Heart left ventricle (tissue), 16 donors: ENCODE data around the gene MICAL2. TPM values are rescaled to one million over a fixed set of nuclear protein-coding genes. Genes with fewer than 3 reads are reported as not detected.

Experiments used
- ATAC-seq, 4 donors: fragments of 200-7000 bp; cut with Tn5 transposase; one replicate each; pipeline ENCODE4 v1.9.1; 2020 to 2022; ENCODE audit warnings: moderate library complexity in 4 of 4, mild to moderate bottlenecking in 3 of 4, moderate number of reproducible peaks in 1 of 4
- DNase-seq, 5 donors: peaks; one replicate each; pipeline ENCODE4 v3.0.0-alpha.2; 2020
- H3K27ac ChIP-seq, 12 donors: fragments of 200-600 bp; sonication (generic) in 4 of 12; one replicate each; pipeline versions ENCODE4 v1.5.0 to v1.8.0; 2016 to 2022; ENCODE audit warnings: mild to moderate bottlenecking in 2 of 12
- H3K27me3 ChIP-seq, 9 donors: fragments of 200-600 bp; sonication (generic) in 2 of 9; one replicate each; pipeline versions ENCODE4 v1.5.1 to v1.8.0; 2016 to 2022; ENCODE audit warnings: mild to moderate bottlenecking in 3 of 9
- H3K36me3 ChIP-seq, 9 donors: fragments of 200-600 bp; sonication (generic) in 2 of 9; one replicate each; pipeline versions ENCODE4 v1.5.0 to v1.8.0; 2018 to 2022; ENCODE audit warnings: mild to moderate bottlenecking in 2 of 9
- H3K4me1 ChIP-seq, 12 donors: fragments of 200-600 bp; sonication (generic) in 4 of 12; one replicate each; pipeline versions ENCODE4 v1.5.0 to v1.8.0; 2016 to 2022; ENCODE audit warnings: mild to moderate bottlenecking in 3 of 12
- H3K4me3 ChIP-seq, 12 donors: fragments of 200-600 bp; sonication (generic) in 4 of 12; one replicate each; pipeline versions ENCODE4 v1.5.0 to v1.8.0; 2017 to 2022; ENCODE audit warnings: mild to moderate bottlenecking in 9 of 12, moderate library complexity in 4 of 12
- H3K9me3 ChIP-seq, 12 donors: fragments of 200-600 bp; sonication (generic) in 4 of 12; one replicate each; pipeline versions ENCODE4 v1.5.0 to v1.8.0; 2016 to 2022; ENCODE audit warnings: mild to moderate bottlenecking in 1 of 12
- CTCF ChIP-seq, 12 donors: fragments of 200-600 bp; sonication (generic) in 4 of 12; IDR thresholded peaks; one replicate each; pipeline versions ENCODE4 v1.5.0 to v1.8.0; 2018 to 2022; ENCODE audit warnings: antibody characterized with exemption in 12 of 12, mild to moderate bottlenecking in 5 of 12
- POLR2A ChIP-seq, 2 donors: fragments of 450-650 bp; IDR thresholded peaks; one replicate each; pipeline ENCODE4 v1.6.1; 2017; ENCODE audit warnings: antibody characterized with exemption in 2 of 2, mild to moderate bottlenecking in 2 of 2, moderate library complexity in 2 of 2
- WGBS, 4 donors: extraction: QIAGEN DNeasy Blood & Tissue Kit in 2 of 4; methylation state at CpG; one replicate each; pipeline versions ENCODE4 v1.1.5 to v1.1.7; 2013 to 2018; 5-methylcytosine and 5-hydroxymethylcytosine counted together
- intact Hi-C, 10 donors: fragments of 100-400 bp; cut with DNase I; formaldehyde crosslinking; loops; one replicate each; pipeline versions ENCODE4 v1.11.1 to v1.14.2; 2022
- polyA plus RNA-seq, 2 donors: library from polyadenylated mRNA; stranded (reverse); fragments of 200-250 nt; gene quantifications; one replicate each; pipeline ENCODE4 v1.2.3, GENCODE V29; 2013
- total RNA-seq, 9 donors: library from RNA; depleted of rRNA in 2 of 9; stranded (reverse); fragments of >200 nt in 2 of 9; fragmentation: NEBNext Ultra II Directional in 3 of 9; extraction: Animal tissue kit (Norgen Biotek cat#: 25700) in 3 of 9; gene quantifications; one replicate each; pipeline versions ENCODE4 v1.1.0 to v1.2.4, GENCODE V29; 2016 to 2023
- donor health status: ischemic (EF 13 %, LVEDD 7.1; RV severe dilation, severe dysfunction).
- donor health status: healthy with polysubstance abuse.
- donor health status: DM: no; HTN: yes; CAD: no.
- donor health status: DM: no; HTN: no; CAD: no.
- donor health status: ischemic (EF 25% LVEDD 6.9; RV normal size, moderate dysfunction).
- donor health status: ischemic (EF 25% LVEDD 5.7; RV mildly dilated, moderate dysfunction).
- donor health status: healthy.
- donor health status: DM: yes; HTN: yes; CAD: no.
- donor health status: ischemic (EF 35%, LVEDD 5.7; RV mildly dilated, moderate dysfunction).
- donor health status: nonischemic (EF 11% LVEDD 7.7; RV severe dilation, severe dysfunction).
- donor health status: DM: yes; HTN: yes; CAD: no.
- donor health status: PGD.
- donor health status: ischemic (EF 29% LVEDD 5.4; RV normal size, mild dysfunction).
- donor health status: nonischemic (EF 23%, LVEDD 6.1; RV moderate dilation, normal function).

The MICAL2 gene
- total and polyA plus RNA-seq, 11 donors: 37.6 to 110 (median 86.4) TPM

GRCh38 chr11:12200279-12200990 is 90.0 kb downstream of the MICAL2 start:
- peaks cover 4 to 59% (median 43%) of the 10 kb centered on the region in 12 donors for H3K4me1 ChIP-seq
- no peak for TF ChIP-seq CTCF (IDR thresholded peaks at IDR 0.05)
- no peak for TF ChIP-seq POLR2A (IDR thresholded peaks at IDR 0.05)

GRCh38 chr11:12200991-12201985 is 90.9 kb downstream of the MICAL2 start:
- Histone ChIP-seq H3K9me3 (no peaks in the 10 kb centered on the region), H3K27ac (peak overlapping the region; percentile 34 to 97 (median 85)), H3K4me3 (no peak overlapping the region), H3K36me3 (peaks cover 0 to 28% (median 14%) of the 10 kb centered on the region in 9 donors), H3K27me3 (no peaks in the 10 kb centered on the region), H3K4me1 (peaks cover 4 to 51% (median 42%) of the 10 kb centered on the region in 12 donors)
- peak in 4 of 5 donors; percentile 86 to 89 (median 86) for DNase-seq
- ATAC-seq: peak; percentile 87 to 94 (median 92)
- whole genome bisulfite sequencing, 4 donors: 32 to 38% (median 35%) methylated on average over 17 to 18 of the region's 18 CpGs
- TF ChIP-seq CTCF (IDR thresholded peaks at IDR 0.05): no peak
- no peak for TF ChIP-seq POLR2A (IDR thresholded peaks at IDR 0.05)
- intact Hi-C loops: loop anchor here in 1 of 10 donors (2.0 kb wide), 1 partner anchor 90 kb away; the partner anchor contains the start of gene MICAL2

More at GRCh38 chr11:12200279-12200990, 90.0 kb downstream of the MICAL2 start:
- DNase-seq: peak in 4 of 5 donors; percentile 64 to 82 (median 70)
- intact Hi-C loops: loop anchor here in 1 of 10 donors (2.0 kb wide), 1 partner anchor 90 kb away; the partner anchor contains the start of gene MICAL2
- peak; percentile 11 to 49 (median 34) for ATAC-seq
- Histone ChIP-seq H3K36me3 (peaks cover 0 to 22% (median 11%) of the 10 kb centered on the region in 9 donors), H3K9me3 (no peaks in the 10 kb centered on the region), H3K27me3 (no peaks in the 10 kb centered on the region), H3K27ac (peak overlapping the region; percentile 34 to 97 (median 85)), H3K4me3 (no peak overlapping the region)
- 25 to 35% (median 31%) methylated on average over 14 of the region's 14 CpGs for WGBS, 4 donors

- H3K27me3 ChIP-seq: no peaks in the 10 kb centered on the region
- DNase-seq (no peak), ATAC-seq (no peak)
- 90 to 97% (median 95%) methylated on average over 7 of the region's 7 CpGs for WGBS, 4 donors
- H3K36me3 ChIP-seq: peaks cover 0 to 39% (median 22%) of the 10 kb centered on the region in 9 donors
- H3K4me3 ChIP-seq: no peak overlapping the region
- no peaks in the 10 kb centered on the region for H3K9me3 ChIP-seq
- H3K4me1 ChIP-seq: peaks cover 4 to 45% (median 40%) of the 10 kb centered on the region in 12 donors
- TF ChIP-seq CTCF (IDR thresholded peaks at IDR 0.05) (no peak), POLR2A (IDR thresholded peaks at IDR 0.05) (no peak)
- intact Hi-C loops: no loop called here
- H3K27ac ChIP-seq: peak overlapping the region in 2 of 12 donors; percentile 91
Measured at GRCh38 chr11:12202661-12203310, 92.4 kb downstream of the MICAL2 start.
